HG03108 (cell line): ENCODE results near the gene ARF5.
A peak's percentile ranks its signal among the peaks of the same experiment; 100 is the strongest.

ENCODE experiments used
- ATAC-seq: cut with Tn5 transposase; IDR thresholded peaks from one replicate; pipeline ENCODE4 v1.9.1; 2021; ENCODE audit warnings: moderate library complexity; ENCODE audit not compliant: unreplicated experiment

ARF5 gene

GRCh38 chr7:127588697-127589482, 679 bp downstream of the ARF5 start:
- ATAC-seq = peak; percentile 17

GRCh38 chr7:127589896-127590295, 1.7 kb downstream of the ARF5 start:
- no peak for ATAC-seq

DNA sequence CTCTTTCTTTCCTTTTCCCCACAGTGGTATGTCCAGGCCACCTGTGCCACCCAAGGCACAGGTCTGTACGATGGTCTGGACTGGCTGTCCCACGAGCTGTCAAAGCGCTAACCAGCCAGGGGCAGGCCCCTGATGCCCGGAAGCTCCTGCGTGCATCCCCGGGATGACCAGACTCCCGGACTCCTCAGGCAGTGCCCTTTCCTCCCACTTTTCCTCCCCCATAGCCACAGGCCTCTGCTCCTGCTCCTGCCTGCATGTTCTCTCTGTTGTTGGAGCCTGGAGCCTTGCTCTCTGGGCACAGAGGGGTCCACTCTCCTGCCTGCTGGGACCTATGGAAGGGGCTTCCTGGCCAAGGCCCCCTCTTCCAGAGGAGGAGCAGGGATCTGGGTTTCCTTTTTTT, 3.0 kb downstream of the ARF5 start:
- ATAC-seq = no peak

DNA sequence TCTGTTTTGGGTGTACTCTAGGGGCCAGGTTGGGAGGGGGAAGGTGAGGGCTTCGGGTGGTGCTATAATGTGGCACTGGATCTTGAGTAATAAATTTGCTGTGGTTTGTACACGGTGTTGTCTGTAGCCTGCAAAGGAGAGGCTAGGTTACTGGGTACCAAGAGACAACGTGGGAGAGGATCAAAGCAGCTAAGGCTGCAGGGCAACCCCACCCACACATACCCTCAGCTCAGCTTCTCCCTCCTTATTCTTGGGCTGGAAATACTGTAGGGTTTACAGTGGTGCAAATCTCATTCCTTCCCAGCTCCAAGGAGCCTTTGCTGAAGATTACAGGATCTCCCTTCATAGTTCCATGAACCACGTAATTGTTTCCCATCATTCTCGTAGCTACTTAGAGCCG, 3.4 kb downstream of the ARF5 start:
- no peak for ATAC-seq

DNA sequence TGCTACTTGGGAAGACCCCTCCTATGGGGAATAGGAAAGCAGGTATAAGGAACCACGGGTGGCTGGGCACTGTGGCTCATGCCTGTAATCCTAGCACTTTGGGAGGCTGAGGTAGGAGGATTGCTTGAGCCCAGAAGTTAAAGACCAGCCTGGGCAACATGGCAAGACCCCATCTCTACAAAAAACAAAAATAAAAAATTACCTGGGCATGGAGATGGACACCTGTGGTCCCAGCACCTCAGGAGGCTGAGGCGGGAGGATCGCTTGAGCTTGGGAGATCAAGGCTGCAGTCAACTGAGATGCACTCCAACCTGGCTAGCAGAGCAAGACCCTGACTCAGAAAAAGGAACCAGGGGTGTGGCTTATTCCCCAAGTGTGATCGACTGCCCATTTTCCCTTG, 4.3 kb downstream of the ARF5 start:
- ATAC-seq = no peak

DNA sequence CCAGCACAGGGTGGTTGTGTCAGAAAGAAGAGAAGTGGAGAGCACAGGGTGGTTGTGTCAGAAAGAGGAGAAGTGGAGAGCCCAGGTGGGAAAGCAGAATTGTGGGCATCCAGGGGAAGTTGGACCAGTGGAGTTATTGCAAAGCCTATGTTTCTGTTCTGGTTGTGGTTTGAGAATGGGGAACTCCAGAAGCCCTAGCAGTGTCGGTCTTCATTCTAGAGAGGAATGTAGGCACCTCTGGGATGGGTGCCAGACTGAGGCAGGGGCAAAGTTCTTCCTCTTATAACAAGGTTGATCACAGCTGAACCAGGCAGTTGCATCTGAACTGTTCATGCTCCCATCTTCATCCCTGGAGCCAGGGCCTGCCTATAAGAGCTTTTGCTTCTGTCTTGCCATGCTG, 6.3 kb downstream of the ARF5 start:
- ATAC-seq = no peak

DNA sequence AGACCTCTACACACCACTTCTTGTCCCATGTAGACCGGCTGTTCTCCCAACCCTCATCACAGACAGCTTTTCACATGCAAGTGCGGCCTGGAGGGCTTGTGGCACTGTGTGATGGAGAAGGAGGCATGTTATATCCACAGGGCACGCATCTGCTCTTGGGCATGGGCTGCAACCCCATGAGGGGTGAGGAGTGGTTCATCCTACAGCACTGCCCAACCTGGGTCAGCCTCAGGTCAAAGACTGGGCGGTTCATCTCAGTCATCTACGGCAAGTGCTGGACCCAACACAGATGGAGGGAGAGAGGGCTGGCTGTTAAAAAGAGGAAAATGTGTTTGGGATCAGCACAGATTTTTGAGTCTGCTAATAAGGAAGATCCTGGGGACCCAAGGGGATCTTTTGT, 7.5 kb downstream of the ARF5 start:
- ATAC-seq = no peak

DNA sequence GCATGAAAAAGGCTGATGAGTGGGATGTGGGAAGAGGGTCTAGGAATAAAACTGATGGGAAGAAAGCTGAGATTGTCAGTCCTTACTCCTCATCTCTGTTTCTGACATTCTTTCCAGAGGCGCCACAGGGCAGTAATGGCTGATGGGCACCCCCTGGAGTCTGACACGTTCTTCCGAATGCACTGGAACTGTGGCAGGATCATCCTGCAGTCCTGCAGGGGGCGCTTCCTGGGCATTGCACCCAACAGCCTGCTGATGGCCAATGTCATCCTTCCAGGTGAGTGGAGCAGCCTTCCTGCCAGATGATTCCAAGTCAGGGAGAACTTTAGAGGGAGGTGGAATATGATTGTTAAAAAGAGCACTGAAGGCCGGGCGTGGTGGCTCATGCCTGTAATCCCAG, 10.1 kb downstream of the ARF5 start:
- ATAC-seq = no peak

DNA sequence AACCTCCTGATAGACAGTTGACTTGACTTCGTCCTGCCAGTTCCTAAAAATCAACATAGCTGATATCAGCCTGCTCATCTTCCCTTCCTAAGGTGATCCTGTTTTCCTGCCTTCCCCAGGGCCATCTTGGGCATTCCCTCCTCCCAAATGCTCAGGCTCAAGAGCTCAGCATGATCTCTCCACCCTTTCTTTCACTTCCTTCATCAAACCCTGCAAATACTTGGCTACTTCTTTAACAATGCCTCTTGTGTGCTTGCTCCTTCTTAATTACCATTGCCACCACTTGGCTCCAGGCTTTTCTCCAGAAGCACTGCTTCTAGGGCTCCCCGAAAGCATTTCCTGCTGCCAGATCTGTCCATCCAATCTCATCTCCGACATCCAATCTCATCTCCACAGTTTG, 12.7 kb downstream of the ARF5 start:
- ATAC-seq = no peak

- no peak for ATAC-seq
Measured at GRCh38 chr7:127608446-127608845, 20.2 kb downstream of the ARF5 start.

GRCh38 chr7:127609297-127609696, 21.1 kb downstream of the ARF5 start:
- ATAC-seq = no peak

DNA sequence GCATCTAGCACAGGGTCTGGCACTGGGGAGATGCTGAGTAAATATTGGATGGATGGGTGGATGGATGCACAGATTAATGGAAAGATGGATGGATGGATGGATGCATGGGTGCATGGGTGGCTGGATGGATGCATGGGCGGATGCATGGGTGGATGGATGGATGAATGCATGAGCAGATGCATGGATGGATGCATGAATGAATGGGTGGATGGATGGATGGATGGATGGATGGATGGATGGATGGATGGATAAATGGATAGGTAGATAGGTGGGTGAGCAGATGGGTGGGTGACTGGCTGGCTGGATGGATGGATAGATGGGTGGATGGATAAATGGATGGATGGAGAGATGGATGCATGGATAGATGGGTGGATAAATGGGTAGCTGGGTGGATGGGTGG, 24.1 kb downstream of the ARF5 start:
- ATAC-seq = no peak

GRCh38 chr7:127616724-127617123, 28.5 kb downstream of the ARF5 start:
- ATAC-seq = no peak

GRCh38 chr7:127618042-127618441, 29.8 kb downstream of the ARF5 start, which contains the start of gene PAX4:
Gene PAX4, minus strand, starts transcription at chr7:127618142. Its CDS starts 2,214 bp downstream, at chr7:127615928.
- ATAC-seq = no peak

- ATAC-seq = no peak
Measured at GRCh38 chr7:127618775-127619174, 30.6 kb downstream of the ARF5 start.

DNA sequence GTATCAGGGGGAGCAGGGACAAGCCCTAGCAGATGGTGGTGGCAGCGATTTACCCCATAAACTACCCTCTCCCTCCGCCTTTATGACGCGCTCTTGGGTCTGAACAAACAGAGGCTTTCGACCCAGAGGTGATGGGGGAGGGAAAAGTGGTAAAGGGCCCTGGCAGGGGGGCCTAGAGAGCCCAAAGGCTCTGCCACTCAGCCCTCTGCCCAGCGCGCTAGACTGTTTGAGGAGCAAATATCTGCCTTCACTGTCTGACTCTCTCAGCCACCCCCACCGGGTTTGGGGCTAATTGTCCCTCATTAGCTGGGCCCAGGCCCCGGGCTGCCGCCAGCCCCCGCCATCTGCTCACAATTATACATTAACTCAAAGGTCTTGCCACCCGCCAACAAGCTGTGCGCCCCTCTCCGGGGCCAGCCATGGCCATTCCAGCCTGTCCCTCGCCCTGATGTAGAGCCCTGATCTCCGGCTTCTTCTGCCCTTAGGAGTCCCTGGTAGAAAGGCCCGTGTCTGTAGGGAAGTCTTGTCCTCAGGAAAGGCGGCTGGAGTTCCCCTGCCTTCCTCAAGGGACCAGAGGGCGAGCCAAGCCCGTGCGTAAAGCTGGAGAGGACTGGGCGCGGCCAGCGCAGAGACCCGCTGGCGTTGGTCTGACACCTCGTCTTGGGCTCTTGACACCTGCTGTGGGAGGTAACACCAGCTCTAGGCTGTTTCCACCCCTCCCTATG, 31.6 kb downstream of the ARF5 start:
- no peak for ATAC-seq

DNA sequence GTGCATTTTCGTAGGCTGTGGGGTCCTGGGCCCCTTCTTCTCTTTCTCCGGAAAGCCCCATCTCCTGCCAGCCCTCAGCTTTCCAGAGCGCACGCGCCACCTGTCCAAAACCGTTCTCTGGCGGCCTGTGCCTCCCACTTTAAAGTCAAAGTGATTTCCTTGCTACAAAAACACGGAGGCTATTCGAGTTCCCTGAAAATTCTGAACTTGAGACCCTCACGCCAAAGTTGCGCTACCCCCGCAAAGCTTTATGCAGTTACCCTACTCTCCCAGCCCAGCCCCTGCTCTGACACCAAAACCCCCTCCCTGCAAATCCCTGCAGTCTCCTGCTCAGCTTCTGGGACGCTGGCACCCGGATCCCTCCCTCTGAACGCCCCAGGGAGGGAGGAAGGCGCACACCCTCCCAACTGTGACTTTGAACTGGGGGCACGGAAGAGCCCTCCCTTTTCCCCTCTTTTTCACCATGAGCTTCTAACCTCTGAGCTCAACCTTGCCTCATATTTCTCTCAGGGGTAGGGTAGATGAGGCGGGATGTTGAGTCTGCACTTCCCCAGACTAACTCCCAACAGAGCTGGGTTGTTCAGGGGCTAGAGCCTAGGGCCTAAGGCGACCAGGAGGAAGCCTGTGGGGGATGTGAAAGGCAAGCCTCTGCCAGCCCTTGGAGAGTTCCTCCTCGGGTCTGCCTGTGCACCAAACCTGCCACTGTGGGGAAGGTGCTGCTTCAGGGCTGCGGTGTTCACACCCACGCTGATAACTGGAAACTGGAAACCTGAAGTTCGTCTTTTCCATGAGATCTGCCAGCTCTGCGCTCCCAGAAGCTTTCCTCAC, 32.4 kb downstream of the ARF5 start:
- ATAC-seq = no peak

DNA sequence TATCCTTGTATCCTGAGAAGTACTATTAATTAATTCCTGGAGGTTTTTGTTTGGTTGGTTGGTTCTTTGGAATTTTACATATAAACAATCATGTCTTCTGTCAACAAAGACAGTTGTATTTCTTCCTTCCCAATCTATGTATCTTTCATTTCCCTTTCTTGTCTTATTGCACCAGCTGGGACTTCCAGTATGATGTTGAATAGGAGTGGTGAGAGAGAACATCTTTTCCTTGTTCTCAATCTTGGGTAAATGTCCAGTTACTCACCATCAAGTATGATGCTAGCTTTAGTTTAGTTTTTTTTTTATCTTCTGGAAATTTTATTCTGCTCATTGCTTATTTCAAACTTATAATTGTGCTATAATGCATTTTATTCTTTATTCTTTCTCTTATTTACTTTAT, 37.1 kb downstream of the ARF5 start:
- no peak for ATAC-seq

DNA sequence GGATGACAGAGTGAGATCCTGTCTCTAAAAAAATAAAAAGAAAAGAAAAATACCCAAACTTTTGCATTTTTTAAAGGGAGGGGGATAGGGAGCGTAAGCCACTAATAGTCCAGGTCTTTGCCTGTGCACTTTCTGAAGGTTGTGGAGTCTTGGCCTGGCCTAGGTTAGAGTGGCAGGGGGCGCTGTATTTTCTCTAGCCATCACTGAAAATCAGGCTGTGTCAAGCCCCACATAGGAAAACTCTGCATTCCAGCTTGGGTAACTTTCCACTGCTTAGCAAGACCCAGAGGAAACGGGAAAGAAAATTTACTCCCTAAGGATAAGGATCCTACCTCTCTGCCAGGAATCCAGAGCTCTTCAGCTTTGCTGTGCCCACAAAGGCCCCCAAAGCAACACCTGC, 40.2 kb downstream of the ARF5 start:
- ATAC-seq = no peak

- ATAC-seq = peak; percentile 56
Measured at GRCh38 chr7:127629268-127629854, 41.1 kb downstream of the ARF5 start.

- no peak for ATAC-seq
Measured at GRCh38 chr7:127632276-127632910, 44.2 kb downstream of the ARF5 start.
